Neutrophil (primary cell): ENCODE results near the gene ST3GAL5.
"Not testable (repeated sequence)": the region's sequence is repeated elsewhere in the genome, so short reads cannot be mapped to it uniquely, and the experiment has no call there.

Experiments used
- H3K27ac ChIP-seq: fragments of 200-600 bp; sonication (generic); 2 replicates; pipeline ENCODE4 v1.5.1; 2016; ENCODE audit warnings: mild to moderate bottlenecking, moderate library complexity
- H3K27me3 ChIP-seq: fragments of 200-600 bp; sonication (generic); 2 replicates; pipeline ENCODE4 v1.6.0; 2016; ENCODE audit warnings: mild to moderate bottlenecking
- H3K36me3 ChIP-seq: fragments of 200-600 bp; sonication (generic); 2 replicates; pipeline ENCODE4 v1.5.1; 2017
- H3K4me1 ChIP-seq, 2 experiments: fragments of 200-600 bp in 1 of 2; sonication (generic) in 1 of 2; 1 replicate in 1 of 2; 2 replicates in 1 of 2; pipeline versions ENCODE4 v1.5.1 to v1.6.1; 2013 to 2016; ENCODE audit warnings: low read depth in 1 of 2, low read length in 1 of 2, mild to moderate bottlenecking in 1 of 2, moderate library complexity in 1 of 2; ENCODE audit not compliant: control insufficient read depth in 1 of 2, insufficient read depth in 1 of 2
- H3K4me3 ChIP-seq, 2 experiments: fragments of 200-600 bp in 1 of 2; sonication (generic) in 1 of 2; 1 replicate in 1 of 2; 2 replicates in 1 of 2; pipeline ENCODE4 v1.5.1; 2013 to 2016; ENCODE audit warnings: low read depth in 1 of 2, low read length in 1 of 2, mild to moderate bottlenecking in 1 of 2, moderate library complexity in 1 of 2
- H3K9me3 ChIP-seq: fragments of 200-600 bp; sonication (generic); 2 replicates; pipeline ENCODE4 v1.5.1; 2016
- CTCF ChIP-seq: fragments of 200-600 bp; sonication (generic); IDR thresholded peaks from 2 replicates; pipeline ENCODE4 v1.5.1; 2016; ENCODE audit warnings: antibody characterized with exemption

Gene ST3GAL5

DNA sequence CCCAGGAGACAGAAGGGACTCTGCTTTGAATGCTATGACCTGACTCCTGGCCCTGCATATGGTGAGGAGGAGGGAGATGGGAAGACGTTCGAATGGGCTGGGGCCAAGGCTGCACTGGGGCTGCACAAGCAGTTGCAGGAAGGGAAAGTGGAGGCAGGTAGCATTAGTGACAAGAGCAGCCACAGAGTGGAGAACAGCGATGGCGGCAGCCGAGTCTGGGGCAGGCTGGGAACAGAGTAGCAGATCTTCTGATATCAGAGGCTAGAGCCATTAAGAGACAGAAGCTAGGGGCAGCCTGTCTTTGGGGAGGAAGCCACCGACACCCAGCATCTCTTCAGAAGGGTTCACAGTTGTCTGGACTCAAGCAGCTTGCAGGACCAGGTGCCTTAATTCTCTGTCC is 50.1 kb downstream of the ST3GAL5 start:
- Histone ChIP-seq H3K4me1 (no peaks in the 10 kb centered on the region), H3K36me3 (no peaks in the 10 kb centered on the region), H3K9me3 (peaks cover 2% of the 10 kb centered on the region), H3K27ac (no peak overlapping the region), H3K4me3 (no peak overlapping the region), H3K27me3 (no peaks in the 10 kb centered on the region)
- TF ChIP-seq CTCF = no peak

DNA sequence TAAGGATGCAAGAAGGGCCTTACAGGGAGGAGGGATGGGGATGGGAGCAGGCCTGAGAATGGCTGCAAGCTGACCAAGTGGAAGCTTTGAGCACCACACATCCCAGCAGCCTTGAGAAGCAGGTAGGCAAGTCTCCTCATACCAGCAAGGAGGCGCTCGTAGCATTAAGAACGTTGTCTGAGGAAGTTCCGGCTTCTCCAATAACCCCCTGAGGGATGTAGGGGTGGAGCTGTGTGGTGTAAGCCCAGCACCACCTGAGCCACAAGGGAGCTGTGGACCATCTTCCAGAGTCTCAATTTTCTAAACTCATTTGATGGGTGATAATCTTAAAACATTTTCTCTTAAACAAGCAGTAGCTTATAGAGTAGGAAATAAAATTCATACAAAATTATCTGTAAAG is 50.6 kb downstream of the ST3GAL5 start:
- no peak for TF ChIP-seq CTCF
- Histone ChIP-seq H3K27ac (no peak overlapping the region), H3K27me3 (no peaks in the 10 kb centered on the region), H3K36me3 (no peaks in the 10 kb centered on the region), H3K4me3 (no peak overlapping the region), H3K9me3 (no peaks in the 10 kb centered on the region), H3K4me1 (no peaks in the 10 kb centered on the region)

DNA sequence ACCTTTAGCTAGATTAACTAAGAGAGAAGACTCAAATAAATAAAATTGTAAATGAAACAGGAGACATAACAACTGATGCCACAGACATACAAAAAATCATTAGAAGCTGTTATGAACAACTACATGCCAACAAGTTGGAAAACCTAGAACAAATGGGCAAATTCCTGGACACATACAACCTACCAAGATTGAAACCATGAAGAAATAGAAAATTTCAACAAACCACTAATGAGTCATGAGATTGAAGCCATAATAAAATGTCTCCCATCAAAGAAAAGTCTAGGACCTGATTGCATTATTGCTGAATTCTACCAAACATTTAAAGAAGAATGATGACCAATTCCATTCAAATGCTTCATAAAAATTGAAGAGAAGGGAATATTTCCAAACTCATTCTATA is 54.3 kb downstream of the ST3GAL5 start:
- no peaks in the 10 kb centered on the region for H3K4me1 ChIP-seq
- no peak overlapping the region for H3K4me3 ChIP-seq
- no peak for TF ChIP-seq CTCF
- H3K27ac ChIP-seq = no peak overlapping the region
- no peaks in the 10 kb centered on the region for H3K27me3 ChIP-seq
- no peaks in the 10 kb centered on the region for H3K9me3 ChIP-seq
- no peaks in the 10 kb centered on the region for H3K36me3 ChIP-seq

- no peak overlapping the region for H3K27ac ChIP-seq
- H3K4me1 ChIP-seq = peaks cover 0 to 4% of the 10 kb centered on the region in 2 experiments
- no peak for TF ChIP-seq CTCF
- H3K4me3 ChIP-seq = no peak overlapping the region
- no peaks in the 10 kb centered on the region for H3K36me3 ChIP-seq
- no peaks in the 10 kb centered on the region for H3K9me3 ChIP-seq
- H3K27me3 ChIP-seq = peaks cover 3% of the 10 kb centered on the region
These were observed 57.1 kb downstream of the ST3GAL5 start for GRCh38 chr2:85831735-85832134.

DNA sequence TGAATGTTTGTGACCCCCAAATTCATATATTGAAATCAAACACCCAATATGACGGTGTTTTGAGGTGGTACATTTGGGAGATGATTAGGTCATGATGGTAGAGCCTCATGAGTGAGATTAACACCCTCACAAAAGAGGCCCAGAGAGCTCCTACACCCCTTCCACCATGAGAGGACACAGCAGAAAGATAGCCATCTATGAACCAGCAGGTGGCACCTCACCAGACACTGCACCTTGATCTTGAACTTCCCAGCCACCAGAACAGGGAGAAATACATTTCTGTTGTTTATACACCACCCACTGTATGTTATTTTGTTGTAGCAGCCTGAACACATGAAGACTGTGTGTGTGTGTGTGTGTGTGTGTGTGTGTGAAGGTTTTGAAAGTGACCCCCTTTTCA is 58.1 kb downstream of the ST3GAL5 start:
- Histone ChIP-seq H3K27me3 (peaks cover 3% of the 10 kb centered on the region), H3K27ac (no peak overlapping the region), H3K4me1 (peaks cover 0 to 4% of the 10 kb centered on the region in 2 experiments), H3K36me3 (no peaks in the 10 kb centered on the region), H3K4me3 (no peak overlapping the region), H3K9me3 (no peaks in the 10 kb centered on the region)
- no peak for TF ChIP-seq CTCF

DNA sequence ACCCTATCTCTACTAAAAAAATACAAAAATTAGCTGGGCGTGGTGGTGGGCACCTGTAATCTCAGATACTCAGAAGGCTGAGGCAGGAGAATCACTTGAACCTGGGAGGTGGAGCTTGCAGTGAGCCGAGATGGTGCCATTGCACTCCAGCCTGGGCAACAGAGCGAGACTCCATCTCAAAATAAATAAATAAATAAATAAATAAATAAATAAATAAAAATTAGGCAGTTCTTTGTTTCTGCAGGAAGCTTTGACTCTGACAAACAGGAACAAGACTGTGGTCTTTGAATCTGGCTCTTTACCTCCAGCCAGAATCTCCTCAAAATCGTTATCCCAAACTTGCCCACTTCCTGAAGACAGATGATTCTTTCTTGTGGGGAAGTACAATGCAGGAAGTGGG is 59.4 kb downstream of the ST3GAL5 start:
- H3K27ac ChIP-seq, H3K9me3 ChIP-seq, H3K36me3 ChIP-seq, H3K27me3 ChIP-seq, H3K4me3 ChIP-seq, H3K4me1 ChIP-seq: not testable (repeated sequence)
